ENCODE results near the gene AGAP3.

AGAP3 gene

GRCh38 chr7:151192002-151192539 is 105.8 kb downstream of the AGAP3 start:
- no peak for DNase-seq

- DNase-seq: no peak
Measured at GRCh38 chr7:151193203-151193978, 107.1 kb downstream of the AGAP3 start.

All from NCI-H146 (cell line).